Epithelial cell of proximal tubule (primary cell): ENCODE measurements around the gene TOPORS. TPM values are rescaled to one million over a fixed set of nuclear protein-coding genes. Genes with fewer than 3 reads are reported as not detected.

ENCODE experiments used
- DNase-seq: peaks from one replicate; pipeline ENCODE4 v3.0.0-alpha.2; 2011; ENCODE audit warnings: low read depth
- H3K4me3 ChIP-seq: 2 replicates; pipeline ENCODE4 v1.5.1; 2011; ENCODE audit warnings: low read depth, mild to moderate bottlenecking, low read length
- CTCF ChIP-seq: conservative IDR thresholded peaks from 2 replicates; pipeline ENCODE4 v1.5.1; 2012; ENCODE audit warnings: low read depth, mild to moderate bottlenecking, low read length
- total RNA-seq: library from RNA; depleted of rRNA; stranded (reverse); fragments of >200 nt; gene quantifications from 2 replicates; pipeline ENCODE4 v1.2.3, GENCODE V29; 2015

Gene TOPORS
- total RNA-seq, 1 donor from 2014 or later = 18.5 TPM

DNA sequence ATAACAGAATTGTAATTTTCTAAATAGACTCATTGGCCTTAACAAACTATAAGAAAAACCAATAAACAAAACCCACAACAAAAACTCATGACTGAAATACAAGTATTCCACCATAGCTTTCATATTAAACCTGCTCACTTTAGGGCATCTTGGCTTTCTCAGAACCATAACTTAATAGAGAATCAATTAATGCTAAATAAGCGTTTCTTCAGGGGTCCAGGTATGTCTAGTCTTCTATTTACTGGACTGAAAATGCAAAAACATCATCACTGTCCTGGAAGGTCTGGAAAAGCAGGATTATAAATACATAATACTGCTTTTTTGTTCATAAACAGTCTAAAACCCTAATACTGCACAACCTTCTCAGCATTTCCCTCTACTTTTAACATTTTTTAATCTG is 6.5 kb downstream of the TOPORS start:
- no peak for TF ChIP-seq CTCF
- no peak overlapping the region for H3K4me3 ChIP-seq
- no peak for DNase-seq

DNA sequence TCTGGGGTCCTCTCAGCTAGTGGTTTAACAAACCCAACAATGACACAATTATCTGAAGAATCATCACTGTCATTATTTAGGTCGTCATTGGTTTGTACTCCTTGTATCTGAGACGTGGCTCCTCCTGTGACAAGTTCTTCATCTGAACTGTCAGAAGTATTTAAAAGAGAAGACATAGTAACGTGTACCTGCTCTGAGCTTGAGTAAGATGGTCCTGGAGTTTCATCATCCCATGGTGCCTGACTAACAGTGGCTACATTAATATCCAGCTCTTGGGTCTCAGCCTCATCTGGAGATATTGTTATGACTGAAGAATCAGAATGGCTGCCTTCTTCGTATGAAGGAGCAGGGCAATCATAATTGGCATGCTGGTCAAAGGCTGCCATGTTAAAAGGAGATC is 9.3 kb downstream of the TOPORS start:
- TF ChIP-seq CTCF = no peak
- DNase-seq = no peak
- H3K4me3 ChIP-seq = no peak overlapping the region

DNA sequence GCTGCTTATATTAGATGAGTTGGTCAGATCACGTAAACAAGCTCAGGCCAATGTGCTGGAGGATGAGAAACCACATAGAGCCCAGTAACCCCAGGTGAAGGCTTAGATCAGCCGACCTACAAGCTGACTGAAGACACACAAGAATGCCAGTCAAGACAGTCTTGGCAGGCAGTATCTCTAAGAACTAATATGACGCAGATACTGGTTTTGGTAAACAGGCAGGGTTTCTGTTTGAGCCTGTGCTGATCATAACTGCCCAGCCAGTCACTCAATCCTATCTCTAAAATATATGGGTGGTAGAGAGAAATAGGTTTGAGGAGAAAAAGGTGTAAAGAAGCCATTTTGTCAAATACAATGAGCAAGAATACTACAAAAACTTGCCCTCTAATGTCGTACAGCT is 18.6 kb downstream of the TOPORS start:
- DNase-seq = no peak

DNA sequence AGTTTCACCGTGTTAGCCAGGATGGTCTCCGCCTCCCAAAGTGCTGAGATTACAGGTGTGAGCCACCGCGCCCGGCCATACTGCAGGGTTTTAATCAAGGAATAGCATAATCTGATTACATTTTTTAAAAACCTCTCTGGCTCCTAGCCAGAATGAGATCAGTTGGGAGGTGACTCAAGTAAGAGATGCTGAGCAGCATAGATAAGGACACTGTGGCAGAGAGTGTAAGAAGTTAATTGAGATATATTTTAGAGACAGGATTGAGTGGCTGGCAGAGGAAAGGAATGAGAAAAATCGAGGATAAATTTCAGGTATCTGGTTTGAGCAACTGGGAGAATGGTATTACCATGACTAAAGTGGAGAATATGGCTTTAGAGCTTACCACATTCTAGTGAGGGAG is 19.1 kb downstream of the TOPORS start:
- DNase-seq = no peak
- no peak overlapping the region for H3K4me3 ChIP-seq

More for the DNA sequence above, 18.6 kb downstream of the TOPORS start:
- H3K4me3 ChIP-seq = no peak overlapping the region
- no peak for TF ChIP-seq CTCF

DNA sequence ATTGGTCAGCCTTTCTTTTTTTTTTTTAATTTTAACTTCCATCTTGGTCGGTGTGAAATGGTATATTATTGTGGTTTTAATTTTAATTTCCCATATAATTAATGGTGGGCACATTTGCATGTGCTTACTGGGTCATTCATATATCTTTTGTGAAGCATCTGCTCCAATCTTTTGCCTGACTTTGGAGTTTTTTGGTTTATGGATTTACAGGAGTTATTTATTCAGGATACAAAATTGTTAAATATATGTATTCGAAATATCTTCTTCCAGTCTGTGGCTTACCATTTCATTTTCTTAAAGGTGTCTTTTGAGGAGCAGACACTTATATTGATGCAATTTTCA is 25.7 kb downstream of the TOPORS start:
- DNase-seq = no peak
- H3K4me3 ChIP-seq = peak overlapping the region; percentile 70
- no peak for TF ChIP-seq CTCF

More for the DNA sequence above, 19.1 kb downstream of the TOPORS start:
- no peak for TF ChIP-seq CTCF

DNA sequence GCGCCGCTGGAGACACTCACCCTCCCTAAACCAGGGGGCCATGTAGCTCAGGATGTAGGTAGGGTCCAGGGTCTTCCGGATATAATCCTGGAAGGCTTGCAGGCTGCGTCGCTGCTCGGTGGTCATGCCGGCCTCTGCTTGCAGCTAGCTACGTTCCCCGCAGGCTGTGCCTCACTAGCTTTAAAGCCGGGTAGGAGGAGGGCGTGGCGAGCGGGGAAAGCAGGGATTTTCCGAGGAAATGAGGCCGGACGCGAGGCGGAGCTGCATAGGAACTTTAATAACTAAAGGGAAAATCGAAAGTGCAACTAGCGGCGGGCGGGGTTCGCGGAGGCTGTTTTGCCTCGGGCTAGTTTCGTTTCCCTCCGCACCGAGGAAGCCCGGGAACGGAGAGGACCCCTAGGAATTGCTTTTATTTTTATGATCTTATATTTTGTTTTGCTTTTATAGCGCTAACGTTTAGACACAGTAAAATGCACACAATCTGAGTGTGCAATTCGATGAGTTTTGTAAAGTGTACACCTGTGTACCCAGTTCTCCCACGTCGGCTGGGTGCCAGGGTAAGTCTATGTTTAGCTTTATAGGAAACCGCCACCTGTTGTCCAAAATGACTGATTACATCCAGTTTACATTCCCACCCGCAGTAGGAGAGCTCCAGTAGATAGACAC is 26.2 kb downstream of the TOPORS start, which contains the start of gene RIGI:
RIGI (minus strand) TSS at position 156 of the 666 bp plus-strand sequence; CDS start at position 126, 30 bp downstream.
- peak; percentile 62 for TF ChIP-seq CTCF
- peak; percentile 71 for DNase-seq
- H3K4me3 ChIP-seq = peak within 1 kb of the TSS; percentile 70

GRCh38 chr9:32525709-32526030 is 26.7 kb downstream of the TOPORS start:
- peak overlapping the region; percentile 70 for H3K4me3 ChIP-seq
- no peak for DNase-seq
- TF ChIP-seq CTCF = no peak
